ENCODE data around the gene NHSL1. TPM values are rescaled to one million over a fixed set of nuclear protein-coding genes. Genes with fewer than 3 reads are reported as not detected.

The NHSL1 gene
- total RNA-seq, 4 donors from 2014 or later, result 73.2 to 117 (median 98.0) TPM

- H3K27ac ChIP-seq, result peak overlapping the region; percentile 71 to 81 (median 78)
- intact Hi-C loops (cut with DNase I; ENCODE audit: low total_unique reads), result loop anchor here (10.0 kb wide), 1 partner anchor 386 kb away; no protein-coding TSS in a partner anchor
- no peaks in the 10 kb centered on the region for H3K27me3 ChIP-seq
- no peak for TF ChIP-seq POLR2A (IDR thresholded peaks at IDR 0.05)
- TF ChIP-seq POLR2AphosphoS5 (IDR thresholded peaks at IDR 0.05), result no peak
- no peak for TF ChIP-seq CTCF (IDR thresholded peaks at IDR 0.05)
- no peak for TF ChIP-seq EP300 (IDR thresholded peaks at IDR 0.05; ENCODE audit: low read depth)
- no peaks in the 10 kb centered on the region for H3K9me3 ChIP-seq
- WGBS, 2 donors (ENCODE audit: low coverage in 1 of 2), result 46 to 53% methylated on average over 5 of the region's 5 CpGs
- no peaks in the 10 kb centered on the region for H3K36me3 ChIP-seq
- DNase-seq, result no peak
- H3K4me1 ChIP-seq, result peaks cover 1 to 68% (median 40%) of the 10 kb centered on the region in 4 donors
- in situ Hi-C loops (cut with MboI; ENCODE audit: low pct_ligation_motif_present in 1 of 4, low pct_unique_long_range_greater_than_20kb in 1 of 4, low sequenced_read_pairs in 3 of 4), result loop anchor here in 1 of 4 donors (25.0 kb wide), 1 partner anchor 389 kb away; the partner anchor contains the start of gene PERP
- H3K4me3 ChIP-seq, result no peak overlapping the region
Measured at GRCh38 chr6:138500867-138501446, 1.7 kb upstream of the NHSL1 start.

GRCh38 chr6:138500045-138500665 lies 861 bp upstream of the NHSL1 start:
- Histone ChIP-seq H3K36me3 (no peaks in the 10 kb centered on the region), H3K27me3 (no peaks in the 10 kb centered on the region), H3K9me3 (no peaks in the 10 kb centered on the region), H3K4me3 (peak overlapping the region in 2 of 4 donors; percentile 29 to 46), H3K4me1 (peaks cover 0 to 63% (median 36%) of the 10 kb centered on the region in 4 donors), H3K27ac (peak overlapping the region; percentile 71 to 81 (median 78))
- TF ChIP-seq POLR2A (IDR thresholded peaks at IDR 0.05), result peak; percentile 16
- no peak for TF ChIP-seq CTCF (IDR thresholded peaks at IDR 0.05)
- peak in 2 of 3 donors; percentile 26 to 64 for TF ChIP-seq POLR2AphosphoS5 (IDR thresholded peaks at IDR 0.05)
- no peak for TF ChIP-seq EP300 (IDR thresholded peaks at IDR 0.05; ENCODE audit: low read depth)
- DNase-seq, result no peak
- 47 to 48% methylated on average over 3 of the region's 3 CpGs for WGBS, 2 donors (ENCODE audit: low coverage in 1 of 2)
- in situ Hi-C loops (cut with MboI; ENCODE audit: low pct_ligation_motif_present in 1 of 4, low pct_unique_long_range_greater_than_20kb in 1 of 4, low sequenced_read_pairs in 3 of 4) (loop anchor here in 1 of 4 donors (25.0 kb wide), 1 partner anchor 388 kb away; the partner anchor contains the start of gene PERP), intact Hi-C loops (cut with DNase I; ENCODE audit: low total_unique reads) (loop anchor here (10.0 kb wide), 1 partner anchor 385 kb away; no protein-coding TSS in a partner anchor)

- Histone ChIP-seq H3K4me1 (peaks cover 0 to 64% (median 36%) of the 10 kb centered on the region in 4 donors), H3K4me3 (peak overlapping the region in 3 of 4 donors; percentile 29 to 46 (median 29)), H3K27me3 (no peaks in the 10 kb centered on the region), H3K27ac (peak overlapping the region; percentile 71 to 81 (median 78)), H3K36me3 (no peaks in the 10 kb centered on the region), H3K9me3 (no peaks in the 10 kb centered on the region)
- intact Hi-C loops (cut with DNase I; ENCODE audit: low total_unique reads), result no loop called here
- no peak for DNase-seq
- in situ Hi-C loops (cut with MboI; ENCODE audit: low pct_ligation_motif_present in 1 of 4, low pct_unique_long_range_greater_than_20kb in 1 of 4, low sequenced_read_pairs in 3 of 4), result no loop called here
- 40 to 64% methylated on average over 3 of the region's 3 CpGs for WGBS, 2 donors (ENCODE audit: low coverage in 1 of 2)
- TF ChIP-seq POLR2AphosphoS5 (IDR thresholded peaks at IDR 0.05) (no peak), CTCF (IDR thresholded peaks at IDR 0.05) (no peak), EP300 (IDR thresholded peaks at IDR 0.05; ENCODE audit: low read depth) (no peak), POLR2A (IDR thresholded peaks at IDR 0.05) (no peak)
Measured at GRCh38 chr6:138498629-138499302, 528 bp downstream of the NHSL1 start.

- no peaks in the 10 kb centered on the region for H3K9me3 ChIP-seq
- H3K27ac ChIP-seq, result peak overlapping the region; percentile 71 to 81 (median 78)
- in situ Hi-C loops (cut with MboI; ENCODE audit: low pct_ligation_motif_present in 1 of 4, low pct_unique_long_range_greater_than_20kb in 1 of 4, low sequenced_read_pairs in 3 of 4) (no loop called here), intact Hi-C loops (cut with DNase I; ENCODE audit: low total_unique reads) (no loop called here)
- peaks cover 0 to 65% (median 36%) of the 10 kb centered on the region in 4 donors for H3K4me1 ChIP-seq
- 58 to 62% methylated on average over 2 of the region's 2 CpGs for whole genome bisulfite sequencing, 2 donors (ENCODE audit: low coverage in 1 of 2)
- no peaks in the 10 kb centered on the region for H3K36me3 ChIP-seq
- H3K27me3 ChIP-seq, result no peaks in the 10 kb centered on the region
- peak overlapping the region in 3 of 4 donors; percentile 12 to 46 (median 29) for H3K4me3 ChIP-seq
- TF ChIP-seq POLR2A (IDR thresholded peaks at IDR 0.05) (no peak), POLR2AphosphoS5 (IDR thresholded peaks at IDR 0.05) (peak in 1 of 3 donors; percentile 8), CTCF (IDR thresholded peaks at IDR 0.05) (no peak)
- DNase-seq, result no peak
Measured at GRCh38 chr6:138497286-138497685, 2.0 kb downstream of the NHSL1 start.

All from transverse colon (tissue), 4 donors.